Measurements from ENCODE around the gene FAM131A.

The FAM131A gene

GRCh38 chr3:184311633-184312032 lies 25.8 kb upstream of the FAM131A start:
- Mint-ChIP-seq H3K27ac (no peak overlapping the region), H3K4me3 (no peak overlapping the region), H3K36me3 (peaks cover 39% of the 10 kb centered on the region), H3K9me3 (no peaks in the 10 kb centered on the region), H3K4me1 (peaks cover 13% of the 10 kb centered on the region), H3K27me3 (no peaks in the 10 kb centered on the region)
- ATAC-seq = no peak

GRCh38 chr3:184314363-184314699 lies 23.1 kb upstream of the FAM131A start, which contains the start of gene EIF4G1:
Gene EIF4G1 (plus strand): TSS chr3:184314606. CDS start chr3:184315797, 1,191 bp downstream.
- Mint-ChIP-seq H3K4me3 (peak within 1 kb of the TSS; percentile 81), H3K36me3 (peaks cover 31% of the 10 kb centered on the region), H3K9me3 (no peaks in the 10 kb centered on the region), H3K27ac (peak within 1 kb of the TSS; percentile 36), H3K4me1 (peaks cover 34% of the 10 kb centered on the region), H3K27me3 (no peaks in the 10 kb centered on the region)
- peak; percentile 94 for ATAC-seq

- Mint-ChIP-seq H3K9me3 (no peaks in the 10 kb centered on the region), H3K27ac (peak overlapping the region; percentile 36), H3K4me3 (peak overlapping the region; percentile 81), H3K4me1 (peaks cover 40% of the 10 kb centered on the region), H3K36me3 (peaks cover 32% of the 10 kb centered on the region), H3K27me3 (no peaks in the 10 kb centered on the region)
- peak; percentile 59 for ATAC-seq
Measured at GRCh38 chr3:184314700-184315542, 22.5 kb upstream of the FAM131A start.

- no peaks in the 10 kb centered on the region for H3K27me3 Mint-ChIP-seq
- no peaks in the 10 kb centered on the region for H3K9me3 Mint-ChIP-seq
- ATAC-seq = peak; percentile 1
- peaks cover 40% of the 10 kb centered on the region for H3K4me1 Mint-ChIP-seq
- peaks cover 29% of the 10 kb centered on the region for H3K36me3 Mint-ChIP-seq
- H3K4me3 Mint-ChIP-seq = peak overlapping the region; percentile 65
- peak overlapping the region; percentile 36 for H3K27ac Mint-ChIP-seq
Measured at GRCh38 chr3:184315543-184315867, 21.9 kb upstream of the FAM131A start.

GRCh38 chr3:184315871-184316661 lies 21.3 kb upstream of the FAM131A start:
- H3K4me1 Mint-ChIP-seq = peaks cover 40% of the 10 kb centered on the region
- peaks cover 35% of the 10 kb centered on the region for H3K36me3 Mint-ChIP-seq
- H3K9me3 Mint-ChIP-seq = no peaks in the 10 kb centered on the region
- peak overlapping the region; percentile 36 for H3K27ac Mint-ChIP-seq
- no peaks in the 10 kb centered on the region for H3K27me3 Mint-ChIP-seq
- no peak for ATAC-seq
- peak overlapping the region; percentile 65 for H3K4me3 Mint-ChIP-seq

GRCh38 chr3:184316792-184317191 lies 20.6 kb upstream of the FAM131A start:
- H3K27me3 Mint-ChIP-seq = no peaks in the 10 kb centered on the region
- no peak for ATAC-seq
- peaks cover 42% of the 10 kb centered on the region for H3K36me3 Mint-ChIP-seq
- H3K27ac Mint-ChIP-seq = peak overlapping the region; percentile 36
- peak overlapping the region; percentile 65 for H3K4me3 Mint-ChIP-seq
- peaks cover 46% of the 10 kb centered on the region for H3K4me1 Mint-ChIP-seq
- no peaks in the 10 kb centered on the region for H3K9me3 Mint-ChIP-seq

GRCh38 chr3:184317201-184317600 lies 20.2 kb upstream of the FAM131A start:
- no peaks in the 10 kb centered on the region for H3K9me3 Mint-ChIP-seq
- no peaks in the 10 kb centered on the region for H3K27me3 Mint-ChIP-seq
- H3K27ac Mint-ChIP-seq = peak overlapping the region; percentile 18
- H3K36me3 Mint-ChIP-seq = peaks cover 46% of the 10 kb centered on the region
- H3K4me1 Mint-ChIP-seq = peaks cover 49% of the 10 kb centered on the region
- ATAC-seq = no peak
- peak overlapping the region; percentile 5 for H3K4me3 Mint-ChIP-seq

- Mint-ChIP-seq H3K4me1 (peaks cover 49% of the 10 kb centered on the region), H3K36me3 (peaks cover 72% of the 10 kb centered on the region), H3K27me3 (no peaks in the 10 kb centered on the region), H3K27ac (no peak overlapping the region), H3K9me3 (no peaks in the 10 kb centered on the region), H3K4me3 (no peak overlapping the region)
- ATAC-seq = no peak
Measured at GRCh38 chr3:184320104-184320445, 17.3 kb upstream of the FAM131A start.

GRCh38 chr3:184321666-184322065 lies 15.7 kb upstream of the FAM131A start:
- H3K27me3 Mint-ChIP-seq = no peaks in the 10 kb centered on the region
- no peak overlapping the region for H3K4me3 Mint-ChIP-seq
- H3K4me1 Mint-ChIP-seq = peaks cover 35% of the 10 kb centered on the region
- H3K36me3 Mint-ChIP-seq = peaks cover 83% of the 10 kb centered on the region
- H3K9me3 Mint-ChIP-seq = no peaks in the 10 kb centered on the region
- no peak overlapping the region for H3K27ac Mint-ChIP-seq
- ATAC-seq = no peak

- Mint-ChIP-seq H3K27ac (no peak overlapping the region), H3K4me1 (peaks cover 23% of the 10 kb centered on the region), H3K9me3 (no peaks in the 10 kb centered on the region), H3K36me3 (peaks cover 84% of the 10 kb centered on the region), H3K4me3 (no peak overlapping the region), H3K27me3 (no peaks in the 10 kb centered on the region)
- ATAC-seq = no peak
Measured at GRCh38 chr3:184322731-184323487, 14.5 kb upstream of the FAM131A start.

- ATAC-seq = no peak
- peaks cover 22% of the 10 kb centered on the region for H3K4me1 Mint-ChIP-seq
- peaks cover 89% of the 10 kb centered on the region for H3K36me3 Mint-ChIP-seq
- H3K27me3 Mint-ChIP-seq = no peaks in the 10 kb centered on the region
- H3K9me3 Mint-ChIP-seq = no peaks in the 10 kb centered on the region
- no peak overlapping the region for H3K4me3 Mint-ChIP-seq
- H3K27ac Mint-ChIP-seq = no peak overlapping the region
Measured at GRCh38 chr3:184323696-184324095, 13.7 kb upstream of the FAM131A start.

- H3K4me1 Mint-ChIP-seq = peaks cover 14% of the 10 kb centered on the region
- H3K27me3 Mint-ChIP-seq = no peaks in the 10 kb centered on the region
- H3K36me3 Mint-ChIP-seq = peaks cover 92% of the 10 kb centered on the region
- H3K4me3 Mint-ChIP-seq = no peak overlapping the region
- peak overlapping the region; percentile 52 for H3K27ac Mint-ChIP-seq
- no peak for ATAC-seq
- no peaks in the 10 kb centered on the region for H3K9me3 Mint-ChIP-seq
Measured at GRCh38 chr3:184325269-184325668, 12.1 kb upstream of the FAM131A start.

GRCh38 chr3:184325715-184326369 lies 11.6 kb upstream of the FAM131A start:
- H3K4me1 Mint-ChIP-seq = peaks cover 14% of the 10 kb centered on the region
- H3K9me3 Mint-ChIP-seq = no peaks in the 10 kb centered on the region
- peak overlapping the region; percentile 52 for H3K27ac Mint-ChIP-seq
- H3K27me3 Mint-ChIP-seq = no peaks in the 10 kb centered on the region
- H3K4me3 Mint-ChIP-seq = no peak overlapping the region
- peaks cover 89% of the 10 kb centered on the region for H3K36me3 Mint-ChIP-seq
- ATAC-seq = no peak

- no peak overlapping the region for H3K27ac Mint-ChIP-seq
- no peak for ATAC-seq
- no peak overlapping the region for H3K4me3 Mint-ChIP-seq
- H3K9me3 Mint-ChIP-seq = no peaks in the 10 kb centered on the region
- H3K36me3 Mint-ChIP-seq = peaks cover 89% of the 10 kb centered on the region
- peaks cover 5% of the 10 kb centered on the region for H3K4me1 Mint-ChIP-seq
- no peaks in the 10 kb centered on the region for H3K27me3 Mint-ChIP-seq
Measured at GRCh38 chr3:184327171-184327570, 10.2 kb upstream of the FAM131A start.

GRCh38 chr3:184328516-184328915 lies 8.9 kb upstream of the FAM131A start:
- Mint-ChIP-seq H3K27me3 (no peaks in the 10 kb centered on the region), H3K4me3 (no peak overlapping the region), H3K36me3 (peaks cover 92% of the 10 kb centered on the region), H3K27ac (peak overlapping the region; percentile 43), H3K4me1 (peaks cover 16% of the 10 kb centered on the region), H3K9me3 (no peaks in the 10 kb centered on the region)
- no peak for ATAC-seq
